OCI-LY3 (cell line): ENCODE results near the gene PTCD1.

Source experiments
- H2AFZ ChIP-seq: fragments of 200-600, 300-600 bp; shearing (Covaris generic); 2 replicates; pipeline ENCODE4 v1.6.0; 2014; ENCODE audit warnings: antibody characterized with exemption, low read depth, low read length
- H3K27ac ChIP-seq: fragments of 200-600, 300-600 bp; sonication (generic); 2 replicates; pipeline ENCODE4 v1.5.1; 2014; ENCODE audit warnings: mild to moderate bottlenecking, low read length, moderate library complexity, mixed read lengths
- H3K27me3 ChIP-seq: fragments of 200-600, 300-600 bp; sonication (generic); 2 replicates; pipeline ENCODE4 v1.6.1; 2014; ENCODE audit warnings: low read depth, low read length, mixed read lengths
- H3K36me3 ChIP-seq: fragments of 200-600, 300-600 bp; sonication (generic); replicated peaks from 2 replicates; pipeline ENCODE3; 2014; ENCODE audit warnings: low read depth, low read length, mixed read lengths
- H3K4me1 ChIP-seq: fragments of 300-600, 200-600 bp; sonication (generic); 2 replicates; pipeline ENCODE4 v1.6.1; 2014; ENCODE audit warnings: low read length, mixed read lengths
- H3K4me2 ChIP-seq: fragments of 200-600, 300-600 bp; sonication (generic); 2 replicates; pipeline ENCODE4 v1.6.1; 2014; ENCODE audit warnings: low read length, mixed read lengths
- H3K4me3 ChIP-seq: fragments of 300-600, 200-600 bp; sonication (generic); 2 replicates; pipeline ENCODE4 v1.5.1; 2014; ENCODE audit warnings: antibody characterized with exemption, mild to moderate bottlenecking, low read length, moderate library complexity
- H3K79me2 ChIP-seq: fragments of 300-600, 200-600 bp; shearing (Covaris generic); 2 replicates; pipeline ENCODE4 v1.6.1; 2014; ENCODE audit warnings: mild to moderate bottlenecking, low read length, mixed read lengths
- H3K9ac ChIP-seq: fragments of 300-600, 200-600 bp; shearing (Covaris generic); 2 replicates; pipeline ENCODE4 v1.6.0; 2014; ENCODE audit warnings: mild to moderate bottlenecking, low read length, moderate library complexity
- H3K9me3 ChIP-seq: fragments of 200-600, 300-600 bp; shearing (Covaris generic); 2 replicates; pipeline ENCODE4 v1.6.1; 2014; ENCODE audit warnings: low read length, mixed read lengths; ENCODE audit not compliant: insufficient read depth
- H4K20me1 ChIP-seq: fragments of 200-600, 300-600 bp; sonication (generic); 2 replicates; pipeline ENCODE4 v1.6.1; 2016; ENCODE audit warnings: low read length, mixed read lengths; ENCODE audit not compliant: insufficient read depth
- CTCF ChIP-seq: fragments of 200-600, 300-600 bp; sonication (generic); IDR thresholded peaks from 2 replicates; pipeline ENCODE4 v1.5.1; 2014; ENCODE audit warnings: antibody characterized with exemption, low read length, low read depth
- EZH2phosphoT487 ChIP-seq: fragments of 200-600 bp; shearing (Covaris generic); IDR thresholded peaks from 2 replicates; pipeline ENCODE4 v1.6.1; 2018; ENCODE audit warnings: antibody characterized with exemption, mixed run types, low read depth

The PTCD1 gene

GRCh38 chr7:99395616-99396327 lies 42.8 kb downstream of the PTCD1 start:
- H3K4me3 ChIP-seq = no peak overlapping the region
- H3K4me1 ChIP-seq = peaks cover 6% of the 10 kb centered on the region; the same call in 1 of the 2 replicates
- H3K9ac ChIP-seq = no peak overlapping the region
- H4K20me1 ChIP-seq = peaks cover 21% of the 10 kb centered on the region
- TF ChIP-seq CTCF (no peak), EZH2phosphoT487 (no peak)
- no peaks in the 10 kb centered on the region for H3K9me3 ChIP-seq
- no peaks in the 10 kb centered on the region for H3K27me3 ChIP-seq
- H3K4me2 ChIP-seq = no peak overlapping the region
- peaks cover 78% of the 10 kb centered on the region for H3K36me3 ChIP-seq
- no peak overlapping the region for H3K27ac ChIP-seq
- H2AFZ ChIP-seq = no peak overlapping the region
- peaks cover 6% of the 10 kb centered on the region; the same call in 1 of the 2 replicates for H3K79me2 ChIP-seq

DNA sequence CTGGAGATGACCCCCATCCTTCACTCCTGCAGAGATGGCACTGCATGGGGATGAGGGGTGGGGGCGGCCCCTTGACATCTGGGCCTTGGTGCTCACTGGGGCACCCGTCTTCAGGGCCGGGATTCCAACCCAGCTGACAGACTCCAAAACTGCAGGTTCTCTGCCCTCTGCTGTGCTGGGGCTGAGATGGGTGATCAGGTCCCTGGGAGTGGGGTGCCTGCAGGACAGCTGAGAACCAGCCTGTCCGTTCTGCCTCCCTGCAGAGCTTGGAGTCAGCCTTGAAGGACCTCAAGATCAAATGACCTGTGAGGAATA lies 44.5 kb downstream of the PTCD1 start:
- Histone ChIP-seq H3K79me2 (peaks cover 6% of the 10 kb centered on the region; the same call in 1 of the 2 replicates), H3K27me3 (no peaks in the 10 kb centered on the region), H3K27ac (no peak overlapping the region), H3K9me3 (no peaks in the 10 kb centered on the region), H3K9ac (no peak overlapping the region), H3K36me3 (peaks cover 71% of the 10 kb centered on the region), H4K20me1 (peaks cover 17% of the 10 kb centered on the region), H3K4me2 (no peak overlapping the region), H3K4me3 (no peak overlapping the region), H2AFZ (no peak overlapping the region), H3K4me1 (peaks cover 6% of the 10 kb centered on the region; the same call in 1 of the 2 replicates)
- TF ChIP-seq CTCF = no peak
- TF ChIP-seq EZH2phosphoT487 = no peak

DNA sequence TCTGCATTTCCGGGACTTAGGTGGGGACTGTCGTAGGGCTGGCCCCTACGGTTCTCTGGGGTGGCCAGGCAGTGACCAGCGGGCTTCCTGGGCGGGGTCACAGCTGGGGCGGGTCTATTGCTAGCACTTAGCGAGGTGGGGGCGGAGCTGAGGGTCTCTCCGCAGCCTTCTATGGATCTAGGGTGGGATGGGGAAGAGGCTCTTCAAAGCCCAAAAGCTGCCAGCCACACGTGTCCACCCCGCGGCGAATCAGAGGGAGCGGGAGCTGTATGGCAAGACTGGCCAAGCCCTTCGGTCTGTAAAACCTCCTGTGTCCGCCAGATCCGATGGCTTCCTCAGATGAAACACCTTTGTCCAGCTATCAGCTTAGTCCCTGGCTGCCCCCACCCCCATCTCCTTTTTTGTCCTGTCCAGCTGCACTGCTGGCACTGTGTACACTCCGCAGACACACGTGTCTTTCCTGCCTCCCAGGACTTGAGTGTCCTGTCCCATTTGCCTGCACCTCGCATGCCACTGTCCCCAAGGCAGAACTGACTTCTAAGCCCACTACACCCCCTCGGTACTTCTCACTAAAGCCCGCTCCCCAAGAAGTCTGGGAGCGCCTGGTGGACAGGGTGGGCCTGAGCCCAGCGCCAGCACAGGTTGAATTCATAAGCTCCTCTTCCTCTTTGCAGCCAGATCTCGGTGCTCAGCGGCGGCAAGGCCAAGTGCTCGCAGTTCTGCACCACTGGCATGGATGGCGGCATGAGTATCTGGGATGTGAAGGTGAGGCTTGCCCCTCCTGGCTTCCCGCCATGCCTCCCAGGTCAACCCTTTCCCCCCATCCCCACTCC lies 45.0 kb downstream of the PTCD1 start:
- Histone ChIP-seq H3K4me1 (peaks cover 6% of the 10 kb centered on the region; the same call in 1 of the 2 replicates), H3K9me3 (no peaks in the 10 kb centered on the region), H2AFZ (no peak overlapping the region), H3K36me3 (peaks cover 65% of the 10 kb centered on the region), H3K27ac (no peak overlapping the region), H3K4me3 (no peak overlapping the region), H3K27me3 (no peaks in the 10 kb centered on the region), H4K20me1 (peaks cover 17% of the 10 kb centered on the region; the same call in 1 of the 2 replicates), H3K4me2 (no peak overlapping the region), H3K79me2 (peaks cover 6% of the 10 kb centered on the region; the same call in 1 of the 2 replicates), H3K9ac (no peak overlapping the region)
- TF ChIP-seq EZH2phosphoT487 (no peak), CTCF (no peak)
